Measurements from ENCODE around the gene NAGK.
"Not testable (repeated sequence)": the region's sequence is repeated elsewhere in the genome, so short reads cannot be mapped to it uniquely, and the experiment has no call there.

The NAGK gene

DNA sequence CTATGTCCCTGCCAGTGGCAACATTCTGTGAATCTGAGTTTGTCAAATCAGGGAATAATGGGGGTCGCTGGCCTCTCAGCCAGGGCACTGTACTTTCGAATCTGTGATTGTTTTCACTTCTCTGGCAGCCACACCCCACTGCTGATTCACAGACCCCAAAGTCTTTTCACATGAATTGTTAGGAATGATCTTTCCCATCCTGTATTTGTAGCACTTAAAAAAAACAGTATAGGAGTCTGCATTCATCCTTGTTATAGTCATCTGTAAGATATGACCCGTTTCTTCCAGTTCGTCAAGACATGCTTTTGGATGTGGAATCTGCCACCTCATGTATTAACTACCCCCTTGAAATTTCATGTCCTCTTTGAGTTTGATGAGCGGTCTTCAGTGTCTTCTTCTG, 928 bp downstream of the NAGK start:
- no peak for DNase-seq (ENCODE audit: low read depth)

DNA sequence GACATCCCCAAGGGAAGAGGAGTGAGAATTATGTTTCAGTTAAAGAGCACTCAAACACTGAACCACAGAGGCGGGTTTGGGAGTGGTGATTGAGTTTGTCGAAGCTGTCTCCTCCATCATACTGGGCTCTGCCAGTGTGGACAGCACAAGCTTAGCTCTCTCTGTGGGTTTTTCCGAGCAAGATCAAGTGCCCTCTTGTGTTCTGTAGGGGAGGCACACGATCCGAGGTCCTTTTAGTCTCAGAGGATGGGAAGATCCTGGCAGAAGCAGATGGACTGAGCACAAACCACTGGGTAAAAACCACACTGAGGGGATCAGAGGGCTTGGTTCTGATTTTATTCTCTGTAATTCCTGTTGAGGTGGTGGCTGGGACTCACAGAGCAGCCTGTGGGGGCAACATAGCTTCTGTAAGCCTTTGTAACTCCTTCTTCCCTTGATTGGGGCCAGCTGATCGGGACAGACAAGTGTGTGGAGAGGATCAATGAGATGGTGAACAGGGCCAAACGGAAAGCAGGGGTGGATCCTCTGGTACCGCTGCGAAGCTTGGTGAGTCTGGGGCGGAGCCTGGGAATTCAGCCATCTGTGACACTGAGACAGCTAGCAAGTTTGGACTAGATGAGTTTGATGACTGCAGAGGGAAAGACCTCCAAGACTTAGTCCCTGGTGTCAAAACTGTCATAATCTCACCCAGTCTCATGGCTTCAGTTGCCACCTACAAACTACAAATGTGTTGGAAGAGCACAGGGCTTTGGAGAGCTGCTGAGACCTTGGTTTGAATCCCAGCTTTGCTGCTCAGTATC, 2.0 kb downstream of the NAGK start:
- DNase-seq (ENCODE audit: low read depth): no peak

DNA sequence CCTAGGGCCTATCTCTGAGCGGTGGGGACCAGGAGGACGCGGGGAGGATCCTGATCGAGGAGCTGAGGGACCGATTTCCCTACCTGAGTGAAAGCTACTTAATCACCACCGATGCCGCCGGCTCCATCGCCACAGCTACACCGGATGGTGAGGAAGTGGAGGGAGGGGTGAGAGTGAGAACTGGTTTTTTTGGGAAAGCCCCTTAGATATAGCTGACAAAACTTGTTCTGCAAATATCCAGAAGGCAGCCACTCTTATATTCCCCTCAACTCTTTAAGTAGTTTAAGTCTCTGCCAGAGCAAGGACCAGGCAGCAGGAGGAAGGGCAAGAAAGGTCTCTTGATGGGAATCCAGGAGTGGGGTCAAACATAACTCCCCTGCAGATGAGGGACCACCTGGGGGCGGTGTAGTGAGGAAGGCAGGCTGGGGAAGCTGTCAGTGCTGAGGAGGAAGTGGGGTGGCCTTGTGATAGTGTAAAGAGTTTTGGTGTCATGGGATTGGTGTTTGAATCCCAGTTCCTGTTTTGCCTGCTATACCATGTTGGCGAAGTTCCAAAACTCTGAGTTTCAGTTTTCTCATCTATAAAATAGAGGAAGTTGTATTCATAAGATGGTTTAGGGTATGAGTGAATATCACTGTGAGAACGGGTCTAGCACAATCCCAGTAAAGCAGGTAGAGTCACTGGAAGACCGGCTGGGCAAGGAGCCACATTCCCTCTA, 3.4 kb downstream of the NAGK start:
- peak; percentile 42 for DNase-seq (ENCODE audit: low read depth)

DNA sequence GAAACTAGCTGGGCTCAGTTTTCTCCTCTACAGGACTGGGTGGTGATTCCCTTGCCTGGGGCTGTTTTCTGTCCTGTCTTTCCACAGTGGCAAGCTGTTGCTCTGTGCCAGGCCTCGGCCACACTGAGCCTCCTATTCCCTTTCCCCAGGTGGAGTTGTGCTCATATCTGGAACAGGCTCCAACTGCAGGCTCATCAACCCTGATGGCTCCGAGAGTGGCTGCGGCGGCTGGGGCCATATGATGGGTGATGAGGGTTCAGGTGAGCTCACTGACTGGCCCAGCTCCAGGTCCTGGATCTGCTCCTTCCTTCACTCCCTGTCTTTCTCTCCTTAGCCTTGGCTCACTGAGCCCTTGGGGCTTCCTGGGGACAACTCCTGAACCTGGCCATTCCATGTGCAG, 4.0 kb downstream of the NAGK start:
- no peak for DNase-seq (ENCODE audit: low read depth)

DNA sequence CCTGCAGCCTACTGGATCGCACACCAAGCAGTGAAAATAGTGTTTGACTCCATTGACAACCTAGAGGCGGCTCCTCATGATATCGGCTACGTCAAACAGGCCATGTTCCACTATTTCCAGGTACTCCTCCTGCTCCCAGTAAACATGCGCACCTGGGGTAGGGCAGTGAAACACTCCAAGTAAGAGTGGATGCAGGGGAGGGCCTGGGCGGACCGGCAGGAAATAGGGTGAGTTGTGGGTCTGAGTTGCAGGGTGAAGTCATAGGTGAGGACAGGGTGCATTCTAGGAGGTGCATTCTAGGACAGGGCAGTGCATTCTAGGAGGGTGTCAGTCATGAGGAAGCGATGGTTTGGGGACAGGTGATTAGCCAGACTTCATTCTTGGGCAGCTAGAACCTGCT, 5.0 kb downstream of the NAGK start:
- no peak for DNase-seq (ENCODE audit: low read depth)

DNA sequence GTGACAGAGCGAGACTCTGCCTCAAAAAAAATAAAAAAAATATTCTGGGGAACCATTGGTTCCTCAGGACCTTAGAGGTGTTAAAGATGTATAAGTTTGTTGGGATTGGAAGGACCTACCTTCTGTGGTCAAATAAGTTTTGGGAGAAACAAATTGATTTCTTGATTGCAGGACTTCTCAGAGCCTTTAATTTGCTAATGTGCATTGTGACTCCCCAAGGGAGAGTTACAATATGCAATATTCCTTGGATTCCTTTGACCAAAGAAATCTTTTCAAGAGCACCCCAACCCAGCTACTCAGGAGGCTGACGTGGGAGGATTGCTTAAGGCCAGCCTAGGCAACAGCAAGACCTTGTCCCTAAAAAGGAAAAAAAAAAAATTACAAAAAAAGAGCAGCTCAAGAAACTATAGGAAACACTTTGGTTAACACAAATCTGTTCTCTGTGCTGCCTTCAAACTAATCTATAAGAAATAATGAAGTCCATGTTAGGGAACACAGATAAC, 6.5 kb downstream of the NAGK start:
- no peak for DNase-seq (ENCODE audit: low read depth)

DNA sequence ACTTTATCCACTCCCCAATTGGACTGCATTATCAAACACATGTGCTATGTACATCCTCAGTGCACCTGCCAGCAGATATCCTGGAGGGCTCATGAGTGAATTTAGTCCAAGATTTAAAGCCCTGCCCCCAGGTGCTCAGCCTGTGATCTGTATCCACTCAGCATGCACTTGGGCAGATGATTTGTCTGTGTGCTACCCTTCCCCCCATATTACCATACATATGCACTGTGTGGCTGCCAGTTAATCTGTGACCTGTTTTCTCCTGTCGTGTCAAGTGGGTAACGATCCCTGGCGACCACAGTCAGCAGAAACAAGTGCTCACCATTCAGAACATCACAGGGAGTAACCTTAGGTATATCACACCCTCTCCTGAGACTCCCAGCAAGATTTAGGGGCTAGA, 10.2 kb downstream of the NAGK start:
- DNase-seq (ENCODE audit: low read depth): no peak

DNA sequence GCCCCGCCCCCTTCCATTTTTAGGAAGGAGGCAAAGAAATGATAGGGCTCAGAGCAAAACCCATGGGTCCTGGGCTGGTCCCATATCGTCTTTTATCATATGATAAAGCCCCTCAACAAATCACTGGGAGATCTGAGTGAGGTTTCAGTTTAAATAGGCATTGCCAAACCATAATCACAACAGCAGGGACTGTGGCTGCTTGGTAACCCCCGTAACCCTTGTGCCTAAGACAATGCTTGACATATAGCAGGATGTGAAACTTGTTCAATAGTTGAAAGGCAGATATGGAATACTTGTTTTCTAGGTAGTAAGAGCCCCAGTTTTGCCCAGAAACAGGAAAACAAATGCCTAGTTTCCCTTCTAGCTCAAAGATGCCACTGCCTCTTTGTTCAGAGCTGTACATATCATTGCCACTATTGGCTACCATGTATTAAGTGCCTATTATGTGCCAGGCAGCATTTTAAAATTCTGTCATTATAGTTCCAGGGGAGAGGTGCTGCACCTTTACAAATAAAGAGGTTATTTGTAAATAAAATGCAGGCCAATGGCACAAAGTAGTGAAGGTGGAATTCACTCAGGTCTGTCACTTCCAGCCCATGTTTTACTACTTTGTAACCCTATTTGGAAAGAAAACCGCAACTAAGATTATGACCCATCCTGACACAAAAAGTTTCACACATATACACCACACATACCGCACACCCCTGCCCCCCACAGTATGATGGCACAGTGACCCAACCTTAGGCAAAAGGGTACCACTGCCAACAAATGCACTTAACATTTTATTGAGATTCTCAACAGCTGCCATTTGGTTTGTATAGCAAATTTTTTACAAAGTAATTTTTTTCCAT, 14.2 kb downstream of the NAGK start:
- DNase-seq (ENCODE audit: low read depth): no peak

DNA sequence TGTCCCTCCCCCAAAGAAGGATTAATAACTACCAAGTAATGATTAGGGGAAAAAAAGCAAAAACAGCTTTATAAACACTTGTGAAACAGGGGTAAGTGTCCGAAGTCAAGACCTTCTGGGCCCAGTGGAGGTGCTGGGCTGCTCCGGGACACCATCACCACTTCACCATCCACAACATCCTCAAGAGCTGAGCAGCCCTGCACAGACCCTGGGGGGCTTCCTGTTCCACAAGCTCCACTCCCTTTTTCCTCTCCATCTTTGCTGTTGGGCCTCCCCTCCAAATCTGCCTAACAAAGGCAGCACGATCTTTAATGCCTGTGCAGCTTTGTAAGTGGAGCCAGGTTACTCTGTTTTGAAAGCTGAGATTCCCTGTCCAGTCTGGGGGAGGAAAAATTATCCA, 14.8 kb downstream of the NAGK start:
- not testable (repeated sequence) for DNase-seq (ENCODE audit: low read depth)

DNA sequence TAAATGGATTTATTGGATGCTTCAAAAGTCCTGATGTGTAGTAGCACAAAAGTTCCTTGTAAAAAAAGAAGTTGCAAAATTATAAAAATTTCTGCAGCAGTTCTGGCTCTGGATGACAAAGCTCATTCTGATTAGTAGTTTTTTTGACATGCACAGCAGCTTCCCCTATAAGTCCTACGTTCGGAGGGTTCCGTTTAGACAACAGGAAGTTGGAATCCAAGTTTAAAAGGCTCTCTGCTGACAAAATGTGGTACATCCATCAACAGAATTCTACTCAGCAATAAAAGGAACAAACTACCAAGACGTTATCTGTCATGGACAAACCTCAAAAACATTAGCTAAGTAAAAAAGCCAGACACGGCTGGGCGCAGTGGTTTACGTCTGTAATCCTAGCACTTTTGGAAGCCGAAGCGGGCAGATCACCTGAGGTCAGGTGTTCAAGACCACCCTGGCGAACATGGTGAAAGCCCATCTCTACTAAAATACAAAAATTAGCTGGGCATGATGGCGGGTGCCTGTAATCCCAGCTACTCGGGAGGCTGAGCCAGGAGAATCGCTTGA, 15.4 kb downstream of the NAGK start:
- DNase-seq (ENCODE audit: low read depth): not testable (repeated sequence)

DNA sequence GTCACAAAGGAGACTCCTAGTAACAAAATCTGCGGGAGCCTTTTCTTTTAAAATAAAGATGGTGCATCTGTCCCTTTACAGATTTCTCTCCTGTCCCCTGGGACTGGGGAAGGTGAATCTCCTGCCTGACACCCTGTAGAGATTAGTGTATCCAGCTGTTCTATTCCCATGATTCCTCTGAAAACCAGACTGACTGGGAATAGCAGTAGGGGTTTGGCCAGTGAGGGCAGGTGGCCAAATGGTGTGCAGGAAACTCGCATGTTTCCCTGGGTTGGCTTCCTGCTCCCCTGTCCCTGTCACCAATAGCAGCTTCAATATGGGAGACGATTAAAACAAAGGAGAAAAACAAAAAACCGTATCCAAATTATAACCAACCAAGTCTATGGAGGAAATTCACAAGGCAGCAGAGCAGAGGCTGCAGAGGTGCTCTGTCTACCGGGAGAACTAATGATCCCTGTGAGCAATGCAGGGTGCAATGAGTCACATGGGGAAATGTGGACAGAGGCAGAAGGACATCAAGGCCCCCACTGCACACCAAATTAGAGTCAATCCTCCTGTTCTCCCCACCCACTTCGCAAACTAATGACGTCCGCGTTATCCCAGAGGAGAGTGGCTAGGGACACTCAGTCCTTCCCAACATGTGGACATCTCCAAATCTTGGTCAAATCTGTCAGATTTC, 17.0 kb downstream of the NAGK start:
- DNase-seq (ENCODE audit: low read depth): not testable (repeated sequence)

DNA sequence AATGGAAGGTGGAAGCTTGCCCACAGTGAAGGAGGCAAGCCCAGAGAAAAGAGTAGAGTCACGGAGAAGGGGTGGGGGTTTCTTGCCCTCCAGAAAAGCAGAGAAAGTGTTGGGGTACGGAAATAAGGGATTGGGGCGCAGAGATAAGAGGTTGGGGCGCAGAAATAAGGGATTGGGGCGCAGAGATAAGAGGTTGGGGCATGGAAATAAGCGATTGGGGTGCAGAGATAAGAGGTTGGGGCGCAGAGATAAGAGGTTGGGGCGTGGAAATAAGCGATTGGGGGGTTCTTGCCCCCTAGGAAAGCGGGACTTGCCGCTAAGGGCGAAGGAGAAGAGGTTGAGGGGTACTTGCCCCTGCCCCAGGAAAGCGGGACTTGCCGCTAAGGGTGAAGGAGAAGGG, 21.0 kb downstream of the NAGK start:
- not testable (repeated sequence) for DNase-seq (ENCODE audit: low read depth)

DNA sequence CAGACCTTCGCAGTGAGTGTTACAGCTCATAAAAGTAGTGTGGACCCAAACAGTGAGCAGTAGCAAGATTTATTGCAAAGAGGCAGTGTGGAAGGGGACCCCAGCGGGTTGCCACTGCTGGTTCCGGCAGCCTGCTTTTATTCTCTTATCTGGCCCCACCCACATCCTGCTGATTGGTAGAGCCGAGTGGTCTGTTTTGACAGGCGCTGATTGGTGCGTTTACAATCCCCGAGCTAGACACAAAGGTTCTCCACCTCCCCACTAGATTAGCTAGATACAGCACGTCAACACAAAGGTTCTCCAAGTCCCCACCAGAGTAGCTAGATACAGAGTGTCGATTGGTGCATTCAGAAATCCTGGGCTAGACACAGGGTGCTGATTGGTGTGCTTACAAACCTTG, 23.4 kb downstream of the NAGK start:
- not testable (repeated sequence) for DNase-seq (ENCODE audit: low read depth)

DNA sequence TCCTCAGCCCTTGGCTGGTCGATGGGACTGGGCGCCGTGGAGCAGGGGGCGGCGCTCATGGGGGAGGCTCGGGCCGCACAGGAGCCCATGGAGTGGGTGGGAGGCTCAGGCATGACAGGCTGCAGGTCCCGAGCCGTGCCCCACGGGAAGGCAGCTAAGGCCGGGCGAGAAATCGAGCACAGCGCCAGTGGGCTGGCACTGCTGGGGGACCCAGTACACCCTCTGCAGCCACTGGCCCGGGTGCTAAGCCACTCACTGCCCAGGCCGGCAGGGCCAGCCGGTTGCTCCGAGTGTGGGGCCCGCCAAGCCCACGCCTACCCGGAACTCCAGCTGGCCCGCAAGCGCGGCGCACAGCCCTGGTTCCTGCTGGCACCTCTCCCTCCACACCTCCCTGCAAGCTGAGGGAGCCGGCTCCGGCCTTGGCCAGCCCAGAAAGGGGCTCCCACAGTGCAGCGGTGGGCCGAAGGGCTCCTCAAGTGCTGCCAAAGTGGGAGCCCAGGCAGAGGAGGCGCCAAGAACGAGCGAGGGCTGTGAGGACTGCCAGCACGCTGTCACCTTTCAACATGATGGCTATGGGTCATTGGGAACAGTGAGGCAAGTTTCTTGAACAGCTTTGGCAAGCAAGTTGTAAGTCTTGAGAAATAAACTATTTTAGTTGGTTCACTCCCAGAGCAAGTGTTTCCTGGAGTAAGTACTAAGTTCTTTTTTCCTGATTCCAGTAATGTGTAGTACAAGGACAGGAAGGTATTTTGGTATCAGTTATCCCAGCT, 24.2 kb downstream of the NAGK start:
- not testable (repeated sequence) for DNase-seq (ENCODE audit: low read depth)

DNA sequence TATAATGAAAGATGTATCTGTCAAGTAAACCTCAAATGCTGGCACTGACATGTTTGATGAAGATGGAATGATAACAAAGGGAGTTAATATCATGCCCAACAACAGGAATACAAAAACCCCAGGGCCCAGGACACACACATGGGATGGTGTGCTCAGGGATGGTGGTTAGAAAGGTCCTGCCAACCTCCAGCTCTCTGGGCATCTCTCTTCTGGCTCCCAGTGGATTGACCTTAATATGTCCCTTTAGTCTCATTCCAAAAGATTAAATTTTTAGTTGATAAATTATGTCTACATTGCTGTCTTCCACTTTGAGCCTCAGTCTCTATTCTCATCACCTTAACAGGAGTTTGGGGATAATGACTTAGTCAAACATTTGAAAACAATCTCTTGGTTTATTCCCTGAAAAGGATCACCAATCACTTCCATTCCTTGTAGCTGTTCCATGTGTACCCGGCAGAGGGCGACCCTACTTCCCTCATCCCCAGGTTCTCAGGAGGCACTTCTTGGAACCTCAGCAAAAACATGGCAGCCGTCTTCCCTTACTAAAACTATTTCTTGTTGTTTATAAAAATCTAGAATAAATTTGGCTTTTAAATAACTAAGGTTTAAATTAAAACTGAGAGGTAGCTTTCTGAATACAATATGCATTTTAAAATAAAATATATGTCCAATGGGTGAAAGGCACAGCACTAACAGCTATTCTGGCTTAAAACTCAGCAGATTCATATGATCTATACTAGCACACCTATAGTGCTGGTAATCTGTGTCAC, 31.9 kb downstream of the NAGK start:
- DNase-seq (ENCODE audit: low read depth): peak; percentile 7

DNA sequence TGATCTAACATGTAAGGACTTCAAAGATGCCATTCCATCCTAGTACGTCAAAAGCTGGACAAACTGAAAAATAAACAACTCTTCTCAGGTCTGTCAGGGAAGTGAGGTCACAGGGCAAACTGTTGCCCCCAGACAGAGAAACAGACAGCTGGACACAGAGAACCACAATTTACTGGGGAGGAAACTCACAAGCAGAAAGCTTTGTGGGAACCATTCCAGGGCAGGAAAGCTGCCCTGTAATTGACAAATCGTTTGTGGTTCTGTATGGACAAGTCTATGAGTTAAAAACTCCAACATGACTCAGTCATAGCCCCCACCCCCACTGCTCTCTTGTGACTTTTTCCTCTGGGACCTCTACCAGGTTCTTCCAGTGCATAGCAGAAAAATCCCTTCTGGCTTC, 33.2 kb downstream of the NAGK start:
- no peak for DNase-seq (ENCODE audit: low read depth)

DNA sequence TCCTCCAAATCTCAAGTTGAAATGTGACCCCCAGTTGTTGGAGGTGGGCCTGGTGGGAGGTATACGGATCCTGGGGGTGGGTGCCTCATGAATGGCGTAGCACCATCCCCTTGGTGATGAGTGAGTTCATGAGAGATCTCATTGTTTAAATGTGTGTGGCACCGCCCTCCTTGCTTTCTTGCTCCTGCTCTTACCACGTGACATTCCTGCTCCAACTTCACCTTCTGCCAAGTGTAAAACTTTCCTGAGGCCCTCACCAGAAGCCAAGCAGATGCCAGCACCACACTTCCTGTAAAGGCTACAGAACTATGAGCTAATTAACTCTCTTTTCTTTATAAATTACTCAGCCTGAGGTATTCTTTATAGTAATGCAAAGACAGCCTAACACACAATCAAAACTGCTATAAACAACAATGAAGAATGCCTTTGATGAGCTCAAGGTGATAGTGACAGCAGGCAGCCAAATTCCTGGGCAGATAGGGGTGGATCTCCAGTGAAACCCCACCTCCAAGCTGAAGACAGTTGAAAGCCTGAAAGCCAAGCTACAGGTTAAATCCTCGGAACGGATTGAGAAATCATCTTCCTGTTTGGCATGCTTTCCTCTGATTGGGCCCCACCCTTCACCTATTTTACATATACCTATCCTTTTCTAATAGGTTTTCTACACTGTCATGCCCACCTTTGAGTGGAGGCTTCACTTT, 34.7 kb downstream of the NAGK start:
- no peak for DNase-seq (ENCODE audit: low read depth)

DNA sequence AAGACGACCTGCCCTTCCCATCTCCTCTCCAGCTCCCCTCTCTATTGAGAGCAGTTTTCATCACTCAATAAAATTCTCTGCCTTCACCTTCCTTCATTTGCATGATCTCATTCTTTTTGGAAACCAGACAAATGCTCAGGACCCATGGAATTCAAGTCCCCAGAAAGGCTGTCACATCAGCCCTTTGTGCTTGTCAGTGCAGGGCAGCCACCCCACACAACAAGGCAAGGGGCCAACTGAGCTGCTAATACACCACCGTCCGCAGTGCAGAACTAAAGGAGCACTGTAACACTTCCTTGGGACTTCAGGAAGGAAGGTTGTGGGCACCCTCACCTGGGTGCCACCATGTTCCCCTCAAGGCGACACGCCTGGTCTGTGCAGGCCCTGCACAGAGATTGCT, 35.4 kb downstream of the NAGK start:
- DNase-seq (ENCODE audit: low read depth): no peak

DNA sequence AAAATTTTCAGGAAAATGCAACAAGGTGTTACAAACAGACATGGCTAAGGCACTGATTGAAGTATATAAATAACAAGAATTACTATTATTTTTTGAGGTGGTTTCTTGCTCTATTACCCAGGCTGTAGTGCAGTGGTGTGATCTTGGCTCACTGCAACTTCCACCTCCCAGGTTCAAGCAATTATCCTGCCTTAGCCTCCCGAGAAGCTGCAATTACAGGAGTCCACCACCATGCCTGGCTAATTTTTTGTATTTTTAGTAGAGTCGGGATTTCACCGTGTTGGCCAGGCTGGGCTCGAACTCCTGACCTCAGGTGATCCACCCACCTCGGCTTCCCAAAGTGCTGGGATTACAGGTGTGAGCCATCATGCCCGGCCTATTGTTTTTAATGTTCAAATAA, 38.0 kb downstream of the NAGK start:
- not testable (repeated sequence) for DNase-seq (ENCODE audit: low read depth)
